GM12864 (cell line): ENCODE data around the gene NID2.

Experiments
- DNase-seq: peaks from one replicate; pipeline ENCODE4 v3.0.0-alpha.2; 2011; ENCODE audit warnings: low read depth
- H3K4me3 ChIP-seq: 2 replicates; pipeline ENCODE4 v1.5.1; 2011; ENCODE audit warnings: mild to moderate bottlenecking, low read depth, low read length, control low read depth
- TF ChIP-seq, protein P1 (sequence below): IDR thresholded peaks from 2 replicates; pipeline ENCODE4 v1.5.1; 2011; ENCODE audit warnings: low read depth, mild to moderate bottlenecking, moderate library complexity, low read length, control low read depth, inconsistent platforms; ENCODE audit errors: missing control alignments

Gene NID2

GRCh38 chr14:52080808-52081755, 12.2 kb upstream of the NID2 start:
- no peak overlapping the region for H3K4me3 ChIP-seq
- TF ChIP-seq, protein P1, sequence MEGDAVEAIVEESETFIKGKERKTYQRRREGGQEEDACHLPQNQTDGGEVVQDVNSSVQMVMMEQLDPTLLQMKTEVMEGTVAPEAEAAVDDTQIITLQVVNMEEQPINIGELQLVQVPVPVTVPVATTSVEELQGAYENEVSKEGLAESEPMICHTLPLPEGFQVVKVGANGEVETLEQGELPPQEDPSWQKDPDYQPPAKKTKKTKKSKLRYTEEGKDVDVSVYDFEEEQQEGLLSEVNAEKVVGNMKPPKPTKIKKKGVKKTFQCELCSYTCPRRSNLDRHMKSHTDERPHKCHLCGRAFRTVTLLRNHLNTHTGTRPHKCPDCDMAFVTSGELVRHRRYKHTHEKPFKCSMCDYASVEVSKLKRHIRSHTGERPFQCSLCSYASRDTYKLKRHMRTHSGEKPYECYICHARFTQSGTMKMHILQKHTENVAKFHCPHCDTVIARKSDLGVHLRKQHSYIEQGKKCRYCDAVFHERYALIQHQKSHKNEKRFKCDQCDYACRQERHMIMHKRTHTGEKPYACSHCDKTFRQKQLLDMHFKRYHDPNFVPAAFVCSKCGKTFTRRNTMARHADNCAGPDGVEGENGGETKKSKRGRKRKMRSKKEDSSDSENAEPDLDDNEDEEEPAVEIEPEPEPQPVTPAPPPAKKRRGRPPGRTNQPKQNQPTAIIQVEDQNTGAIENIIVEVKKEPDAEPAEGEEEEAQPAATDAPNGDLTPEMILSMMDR: no peak
- no peak for DNase-seq

GRCh38 chr14:52080158-52080800, 11.4 kb upstream of the NID2 start:
- DNase-seq: no peak
- TF ChIP-seq, protein P1: no peak
- H3K4me3 ChIP-seq: no peak overlapping the region

DNA sequence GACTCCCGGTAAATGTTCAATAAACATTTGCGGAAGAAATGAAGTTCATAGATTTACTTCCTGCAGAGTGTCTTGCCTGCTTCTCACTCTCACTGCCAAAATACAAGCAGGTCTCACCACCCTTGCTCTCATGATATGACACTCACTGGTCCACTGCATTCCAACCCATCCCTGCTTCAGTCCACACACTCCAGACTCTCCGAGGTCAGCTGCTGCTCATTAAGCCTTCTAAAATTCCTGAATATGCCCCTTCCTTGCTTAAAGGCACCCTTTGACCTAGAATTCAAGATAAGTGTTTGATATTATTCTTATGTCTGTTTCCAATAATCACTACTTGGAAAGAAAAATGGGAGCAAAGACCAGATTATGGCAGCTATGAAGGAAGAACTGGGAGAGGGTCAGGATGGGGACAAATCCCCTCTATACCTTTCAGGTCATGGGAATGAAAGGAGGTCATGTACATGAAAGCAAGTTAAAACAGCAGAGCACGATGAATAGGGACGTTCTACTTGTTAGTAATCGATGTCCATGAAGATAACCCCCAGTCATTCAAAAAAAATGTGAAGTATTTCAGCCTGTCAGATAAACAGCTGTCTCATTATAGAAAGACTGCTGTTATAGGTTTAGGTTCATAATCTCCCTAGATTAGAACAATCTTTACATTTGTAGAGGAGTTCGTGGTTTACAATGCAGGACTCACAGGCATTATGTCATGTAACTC, 10.5 kb upstream of the NID2 start:
- TF ChIP-seq, protein P1: no peak
- DNase-seq: no peak
- no peak overlapping the region for H3K4me3 ChIP-seq

- DNase-seq: no peak
Observed at GRCh38 chr14:52078721-52079120, 9.9 kb upstream of the NID2 start.

DNA sequence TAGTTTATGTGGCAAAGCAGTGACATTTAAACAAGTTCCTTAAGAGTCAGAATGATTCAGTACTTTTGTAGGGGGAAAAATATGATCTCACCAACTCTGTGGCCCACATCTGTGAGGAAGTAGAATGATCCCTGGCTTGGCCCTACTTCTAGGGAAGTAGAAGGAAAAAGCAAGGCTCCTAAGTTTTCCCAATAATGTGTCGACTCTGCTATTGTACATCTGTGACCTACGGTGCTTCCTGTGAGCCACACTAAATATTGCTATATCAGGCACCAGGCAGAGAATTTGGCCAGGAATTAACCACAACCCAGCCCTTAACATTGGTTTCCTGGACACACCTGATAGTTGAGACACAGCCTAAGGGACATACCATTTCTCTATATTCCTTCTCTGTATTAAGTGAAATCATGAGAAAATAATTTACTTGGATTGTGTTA, 9.3 kb upstream of the NID2 start:
- no peak for DNase-seq
- no peak overlapping the region for H3K4me3 ChIP-seq
- TF ChIP-seq, protein P1: no peak

More at GRCh38 chr14:52078721-52079120, 9.9 kb upstream of the NID2 start:
- TF ChIP-seq, protein P1: no peak
- no peak overlapping the region for H3K4me3 ChIP-seq

GRCh38 chr14:52077256-52077979, 8.6 kb upstream of the NID2 start:
- H3K4me3 ChIP-seq: no peak overlapping the region
- TF ChIP-seq, protein P1: no peak
- no peak for DNase-seq
